ENCODE results near the gene ZNF217. TPM values are rescaled to one million over a fixed set of nuclear protein-coding genes. Genes with fewer than 3 reads are reported as not detected.
"Not testable (repeated sequence)": the region's sequence is repeated elsewhere in the genome, so short reads cannot be mapped to it uniquely, and the experiment has no call there.

The ZNF217 gene
- polyA plus RNA-seq (ENCODE audit: insufficient read length), result 39.0 TPM
- long read RNA-seq, donor 1, full-length matches to known transcripts, result 2 of 27 reads
- long read RNA-seq, donor 1, partial matches to known transcripts, result 25 of 27 reads
- long read RNA-seq, donor 1, other reads (novel, unspliced or antisense), result 0 of 27 reads
- long read RNA-seq, donor 2, full-length matches to known transcripts, result 1 of 6 reads
- long read RNA-seq, donor 2, partial matches to known transcripts, result 5 of 6 reads
- long read RNA-seq, donor 2, other reads (novel, unspliced or antisense), result 0 of 6 reads
- long read RNA-seq, donor 3, full-length matches to known transcripts, result 2 of 9 reads
- long read RNA-seq, donor 3, partial matches to known transcripts, result 7 of 9 reads
- long read RNA-seq, donor 3, other reads (novel, unspliced or antisense), result 0 of 9 reads
- long read RNA-seq, donor 4, partial matches to known transcripts, result 0 of 1 reads
- long read RNA-seq, donor 4, other reads (novel, unspliced or antisense), result 0 of 1 reads
- long read RNA-seq, donor 5, result 0 reads
- long read RNA-seq, donor 6, partial matches to known transcripts, result 0 of 2 reads
- long read RNA-seq, donor 6, other reads (novel, unspliced or antisense), result 0 of 2 reads
- long read RNA-seq, donor 7, full-length matches to known transcripts, result 3 of 14 reads
- long read RNA-seq, donor 7, partial matches to known transcripts, result 11 of 14 reads
- long read RNA-seq, donor 7, other reads (novel, unspliced or antisense), result 0 of 14 reads
- long read RNA-seq, donor 8, result 0 reads

- DNase-seq, result not testable (repeated sequence)
These were observed at the start of gene ZNF217 for GRCh38 chr20:53593466-53594007. ZNF217 (minus strand) TSS chr20:53593839; CDS start chr20:53582826, 11,013 bp downstream.

- DNase-seq, result no peak
These were observed 49.6 kb upstream of the ZNF217 start for GRCh38 chr20:53643031-53643832.

- no peak for DNase-seq
These were observed 48.8 kb upstream of the ZNF217 start for GRCh38 chr20:53642196-53643030.

- DNase-seq, result no peak
These were observed 46.2 kb upstream of the ZNF217 start for GRCh38 chr20:53639647-53640440.

- no peak for DNase-seq
These were observed 45.5 kb upstream of the ZNF217 start for GRCh38 chr20:53639128-53639527.

- DNase-seq, result not testable (repeated sequence)
These were observed 43.7 kb upstream of the ZNF217 start for GRCh38 chr20:53637310-53637709.

GRCh38 chr20:53636540-53637097, 43.0 kb upstream of the ZNF217 start:
- no peak for DNase-seq

- no peak for DNase-seq
These were observed 41.6 kb upstream of the ZNF217 start for GRCh38 chr20:53635221-53635620.

GRCh38 chr20:53631909-53632662, 38.4 kb upstream of the ZNF217 start:
- DNase-seq, result no peak

GRCh38 chr20:53629436-53629835, 35.8 kb upstream of the ZNF217 start:
- no peak for DNase-seq

- not testable (repeated sequence) for DNase-seq
These were observed 35.1 kb upstream of the ZNF217 start for GRCh38 chr20:53628758-53629157.

GRCh38 chr20:53628076-53628475, 34.4 kb upstream of the ZNF217 start:
- no peak for DNase-seq

- not testable (repeated sequence) for DNase-seq
These were observed 33.4 kb upstream of the ZNF217 start for GRCh38 chr20:53627001-53627400.

GRCh38 chr20:53626584-53626983, 32.9 kb upstream of the ZNF217 start:
- DNase-seq, result no peak

GRCh38 chr20:53625311-53626129, 31.9 kb upstream of the ZNF217 start:
- DNase-seq, result no peak

- not testable (repeated sequence) for DNase-seq
These were observed 31.2 kb upstream of the ZNF217 start for GRCh38 chr20:53624927-53625250.

GRCh38 chr20:53623454-53624211, 30.0 kb upstream of the ZNF217 start:
- DNase-seq, result peak; percentile 77

- no peak for DNase-seq
These were observed 29.5 kb upstream of the ZNF217 start for GRCh38 chr20:53623134-53623453.
